ENCODE results near the gene BABAM2. TPM values are rescaled to one million over a fixed set of nuclear protein-coding genes. Genes with fewer than 3 reads are reported as not detected.

The BABAM2 gene
- total RNA-seq, 1 donor from 2014 or later, result 33.9 TPM

DNA sequence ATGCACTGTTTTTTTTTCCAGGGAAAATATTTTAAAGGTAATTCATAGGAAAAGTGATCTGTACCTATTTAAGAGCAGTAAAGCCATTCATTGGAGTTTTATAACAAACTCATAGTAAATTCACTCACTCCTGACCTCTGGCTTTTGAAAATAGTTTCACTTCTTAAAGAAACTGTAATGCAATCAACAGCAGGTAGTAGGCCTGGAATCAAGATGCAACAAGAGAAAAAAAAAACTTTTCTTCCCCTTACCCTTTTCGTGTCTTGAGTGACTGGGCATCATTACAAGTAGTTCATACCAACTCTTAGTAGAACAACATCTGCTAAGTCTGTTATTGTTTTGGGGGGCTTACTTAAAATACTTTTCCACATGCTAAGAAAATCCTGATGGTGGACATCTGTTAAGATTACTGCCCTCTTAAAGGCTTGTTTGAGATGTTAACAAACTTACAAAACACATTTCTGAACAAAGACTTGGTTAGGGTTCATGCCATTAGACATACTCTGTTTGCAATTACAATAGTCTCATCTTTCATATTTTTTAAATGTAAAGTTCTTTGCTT lies 338.0 kb downstream of the BABAM2 start:
- Mint-ChIP-seq H3K4me3 (ENCODE audit: unreplicated experiment) (no peak overlapping the region), H3K27ac (ENCODE audit: unreplicated experiment) (no peak overlapping the region), H3K9me3 (ENCODE audit: low read depth) (no peaks in the 10 kb centered on the region), H3K27me3 (ENCODE audit: low read depth) (no peaks in the 10 kb centered on the region), H3K4me1 (ENCODE audit: low read depth) (peaks cover 51% of the 10 kb centered on the region), H3K36me3 (ENCODE audit: low read depth) (no peaks in the 10 kb centered on the region)
- TF ChIP-seq, protein P1, sequence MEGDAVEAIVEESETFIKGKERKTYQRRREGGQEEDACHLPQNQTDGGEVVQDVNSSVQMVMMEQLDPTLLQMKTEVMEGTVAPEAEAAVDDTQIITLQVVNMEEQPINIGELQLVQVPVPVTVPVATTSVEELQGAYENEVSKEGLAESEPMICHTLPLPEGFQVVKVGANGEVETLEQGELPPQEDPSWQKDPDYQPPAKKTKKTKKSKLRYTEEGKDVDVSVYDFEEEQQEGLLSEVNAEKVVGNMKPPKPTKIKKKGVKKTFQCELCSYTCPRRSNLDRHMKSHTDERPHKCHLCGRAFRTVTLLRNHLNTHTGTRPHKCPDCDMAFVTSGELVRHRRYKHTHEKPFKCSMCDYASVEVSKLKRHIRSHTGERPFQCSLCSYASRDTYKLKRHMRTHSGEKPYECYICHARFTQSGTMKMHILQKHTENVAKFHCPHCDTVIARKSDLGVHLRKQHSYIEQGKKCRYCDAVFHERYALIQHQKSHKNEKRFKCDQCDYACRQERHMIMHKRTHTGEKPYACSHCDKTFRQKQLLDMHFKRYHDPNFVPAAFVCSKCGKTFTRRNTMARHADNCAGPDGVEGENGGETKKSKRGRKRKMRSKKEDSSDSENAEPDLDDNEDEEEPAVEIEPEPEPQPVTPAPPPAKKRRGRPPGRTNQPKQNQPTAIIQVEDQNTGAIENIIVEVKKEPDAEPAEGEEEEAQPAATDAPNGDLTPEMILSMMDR (IDR thresholded peaks at IDR 0.05), result peak; percentile 60
- no peak for DNase-seq (ENCODE audit: low spot score)

DNA sequence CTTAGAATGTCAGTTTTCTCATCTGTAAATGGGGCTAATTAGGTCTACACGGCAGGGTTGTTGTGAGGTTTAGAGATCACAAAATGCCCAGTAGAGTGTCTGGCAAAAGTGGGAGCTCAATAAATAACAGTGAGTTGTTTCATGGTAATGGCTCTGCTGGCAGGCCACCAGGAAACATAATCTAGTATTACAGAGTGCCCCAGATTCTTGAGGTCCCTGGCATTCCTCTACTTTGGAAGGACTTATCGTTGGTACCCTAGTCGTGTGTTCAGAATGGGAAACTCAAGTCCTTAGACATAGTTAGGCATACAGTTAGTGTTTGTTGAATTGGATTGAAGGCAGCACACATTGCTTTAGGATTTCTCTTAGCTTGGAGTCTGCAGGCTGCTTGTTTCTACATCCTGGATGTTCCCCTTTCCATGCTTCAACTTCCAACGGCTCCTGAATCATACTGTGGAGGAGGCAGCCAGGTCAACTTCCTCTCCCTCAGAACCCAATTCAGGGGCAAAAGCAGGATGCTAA lies 340.6 kb downstream of the BABAM2 start:
- Mint-ChIP-seq H3K4me1 (ENCODE audit: low read depth) (peaks cover 39% of the 10 kb centered on the region), H3K36me3 (ENCODE audit: low read depth) (no peaks in the 10 kb centered on the region), H3K9me3 (ENCODE audit: low read depth) (no peaks in the 10 kb centered on the region), H3K27me3 (ENCODE audit: low read depth) (no peaks in the 10 kb centered on the region), H3K4me3 (ENCODE audit: unreplicated experiment) (no peak overlapping the region), H3K27ac (ENCODE audit: unreplicated experiment) (peak overlapping the region; percentile 0)
- no peak for DNase-seq (ENCODE audit: low spot score)
- TF ChIP-seq, protein P1 (IDR thresholded peaks at IDR 0.05), result no peak

DNA sequence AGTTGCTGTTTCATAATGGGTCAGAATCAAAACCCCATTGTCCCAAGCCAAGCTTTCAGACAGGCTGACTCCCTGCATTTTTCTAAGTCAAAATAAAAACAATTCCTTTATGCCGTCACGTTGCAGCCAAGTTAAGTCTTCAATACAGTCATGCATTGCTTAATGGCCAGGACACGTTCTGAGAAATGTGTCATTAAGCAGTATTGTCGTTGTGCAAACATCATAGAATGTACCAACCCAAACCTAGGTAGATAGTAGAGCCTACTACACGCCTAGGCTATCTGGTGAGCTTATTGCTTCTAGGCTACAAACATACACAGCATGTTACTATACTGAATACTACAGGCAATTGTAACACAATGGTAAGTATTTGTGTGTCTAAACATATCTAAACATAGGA lies 341.8 kb downstream of the BABAM2 start:
- TF ChIP-seq, protein P1 (IDR thresholded peaks at IDR 0.05), result no peak
- Mint-ChIP-seq H3K4me1 (ENCODE audit: low read depth) (peaks cover 39% of the 10 kb centered on the region), H3K4me3 (ENCODE audit: unreplicated experiment) (no peak overlapping the region), H3K27me3 (ENCODE audit: low read depth) (no peaks in the 10 kb centered on the region), H3K27ac (ENCODE audit: unreplicated experiment) (no peak overlapping the region), H3K9me3 (ENCODE audit: low read depth) (no peaks in the 10 kb centered on the region), H3K36me3 (ENCODE audit: low read depth) (no peaks in the 10 kb centered on the region)
- DNase-seq (ENCODE audit: low spot score), result no peak

DNA sequence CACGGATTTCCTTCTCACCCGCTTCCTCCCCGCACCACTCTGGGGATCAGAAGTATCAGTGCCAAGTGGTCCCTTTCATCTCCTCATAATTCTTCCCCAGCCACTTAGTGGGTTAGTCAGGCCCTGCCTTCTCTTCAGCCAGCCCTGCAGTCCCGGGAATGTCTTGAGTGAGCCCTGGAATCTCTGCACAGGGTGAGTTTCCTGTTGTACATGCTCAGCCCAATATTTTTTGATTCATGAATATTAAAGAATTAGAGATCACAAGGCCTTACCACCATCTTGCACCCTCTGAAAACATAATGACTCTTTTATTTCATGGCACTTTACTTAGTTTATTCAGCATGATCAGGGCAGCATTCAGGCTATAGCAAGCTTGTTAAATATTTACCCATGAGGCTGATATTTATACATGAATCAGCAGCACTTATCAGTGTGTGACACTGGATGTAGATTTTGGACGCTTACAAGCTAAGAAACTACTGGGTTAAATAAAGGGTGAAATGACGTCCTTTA lies 342.7 kb downstream of the BABAM2 start:
- Mint-ChIP-seq H3K4me3 (ENCODE audit: unreplicated experiment) (no peak overlapping the region), H3K36me3 (ENCODE audit: low read depth) (peaks cover under 1% of the 10 kb centered on the region), H3K27me3 (ENCODE audit: low read depth) (no peaks in the 10 kb centered on the region), H3K4me1 (ENCODE audit: low read depth) (peaks cover 38% of the 10 kb centered on the region), H3K9me3 (ENCODE audit: low read depth) (no peaks in the 10 kb centered on the region), H3K27ac (ENCODE audit: unreplicated experiment) (peak overlapping the region; percentile 80)
- no peak for DNase-seq (ENCODE audit: low spot score)
- TF ChIP-seq, protein P1 (IDR thresholded peaks at IDR 0.05), result no peak

DNA sequence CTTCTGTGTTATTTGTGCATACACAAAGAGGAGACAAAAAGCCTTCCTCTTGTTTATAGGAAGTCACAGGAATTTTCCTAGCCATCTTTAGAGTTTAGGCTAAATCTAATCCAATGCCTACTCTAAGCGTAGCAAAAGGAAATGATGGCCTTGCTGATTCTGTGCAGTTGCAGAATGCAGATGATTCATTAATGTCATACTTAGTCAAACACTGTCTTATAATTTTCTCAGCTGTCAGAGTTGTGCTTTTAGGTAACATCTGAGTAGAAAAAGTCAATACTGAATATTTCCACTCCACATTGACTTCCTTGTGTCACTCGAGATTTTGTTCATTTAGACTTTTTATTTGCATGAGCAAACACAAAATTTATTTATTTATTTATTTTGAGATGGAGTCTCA lies 344.3 kb downstream of the BABAM2 start:
- no peaks in the 10 kb centered on the region for H3K27me3 Mint-ChIP-seq (ENCODE audit: low read depth)
- H3K9me3 Mint-ChIP-seq (ENCODE audit: low read depth), result no peaks in the 10 kb centered on the region
- no peak overlapping the region for H3K27ac Mint-ChIP-seq (ENCODE audit: unreplicated experiment)
- TF ChIP-seq, protein P1 (IDR thresholded peaks at IDR 0.05), result no peak
- peaks cover 1% of the 10 kb centered on the region for H3K36me3 Mint-ChIP-seq (ENCODE audit: low read depth)
- peaks cover 42% of the 10 kb centered on the region for H3K4me1 Mint-ChIP-seq (ENCODE audit: low read depth)
- DNase-seq (ENCODE audit: low spot score), result no peak
- H3K4me3 Mint-ChIP-seq (ENCODE audit: unreplicated experiment), result no peak overlapping the region
